CD4-positive, alpha-beta T cell treated with Interleukin-4 for 1 hour (primary cell): Measurements from ENCODE around the gene SNX6.
A peak's percentile ranks its signal among the peaks of the same experiment; 100 is the strongest.

Experiments
- DNase-seq, 2 donors: peaks; one replicate each; pipeline ENCODE4 v3.0.0-alpha.2; 2020 to 2022

SNX6 gene

GRCh38 chr14:34633742-34634141 is 3.8 kb upstream of the SNX6 start:
- no peak for DNase-seq

GRCh38 chr14:34632411-34632978 is 2.5 kb upstream of the SNX6 start:
- DNase-seq = no peak

- DNase-seq = no peak
Measured at GRCh38 chr14:34629344-34629656, 648 bp downstream of the SNX6 start.

- DNase-seq = peak; percentile 32 to 58
Measured at GRCh38 chr14:34628681-34629135, 1.2 kb downstream of the SNX6 start.

- DNase-seq = no peak
Measured at GRCh38 chr14:34623506-34623905, 6.4 kb downstream of the SNX6 start.

GRCh38 chr14:34620839-34621238 is 9.1 kb downstream of the SNX6 start:
- no peak for DNase-seq

GRCh38 chr14:34620115-34620514 is 9.8 kb downstream of the SNX6 start:
- DNase-seq = no peak

GRCh38 chr14:34619471-34619870 is 10.5 kb downstream of the SNX6 start:
- DNase-seq = no peak

GRCh38 chr14:34616360-34616759 is 13.6 kb downstream of the SNX6 start:
- DNase-seq = no peak

GRCh38 chr14:34615507-34615906 is 14.4 kb downstream of the SNX6 start:
- DNase-seq = no peak

GRCh38 chr14:34614638-34615037 is 15.3 kb downstream of the SNX6 start:
- no peak for DNase-seq

- no peak for DNase-seq
Measured at GRCh38 chr14:34610101-34610500, 19.8 kb downstream of the SNX6 start.

GRCh38 chr14:34605461-34605860 is 24.5 kb downstream of the SNX6 start:
- DNase-seq = no peak

GRCh38 chr14:34604995-34605394 is 25.0 kb downstream of the SNX6 start:
- DNase-seq = no peak

- DNase-seq = no peak
Measured at GRCh38 chr14:34596891-34597290, 33.1 kb downstream of the SNX6 start.

- DNase-seq = no peak
Measured at GRCh38 chr14:34593740-34594375, 36.1 kb downstream of the SNX6 start.

- DNase-seq = no peak
Measured at GRCh38 chr14:34592623-34593022, 37.3 kb downstream of the SNX6 start.

GRCh38 chr14:34583525-34583924 is 46.4 kb downstream of the SNX6 start:
- DNase-seq = no peak

GRCh38 chr14:34582117-34582680 is 47.7 kb downstream of the SNX6 start:
- DNase-seq = no peak

- DNase-seq = no peak
Measured at GRCh38 chr14:34580381-34580780, 49.6 kb downstream of the SNX6 start.

- DNase-seq = no peak
Measured at GRCh38 chr14:34571771-34572170, 58.2 kb downstream of the SNX6 start.

- DNase-seq = no peak
Measured at GRCh38 chr14:34569750-34570149, 60.2 kb downstream of the SNX6 start.

- no peak for DNase-seq
Measured at GRCh38 chr14:34568803-34569202, 61.1 kb downstream of the SNX6 start.

GRCh38 chr14:34562776-34563150 is 67.2 kb downstream of the SNX6 start:
- DNase-seq = no peak
